Measurements from ENCODE around the gene EPB41L2.

EPB41L2 gene

GRCh38 chr6:131001111-131001736, 61.8 kb downstream of the EPB41L2 start:
- in situ Hi-C loops (cut with HindIII; ENCODE audit: low pct_ligation_motif_present, low sequenced_read_pairs): no loop called here
- H3K36me3 ChIP-seq (replicated peaks): no peaks in the 10 kb centered on the region
- H3K27ac ChIP-seq: no peak overlapping the region
- no peaks in the 10 kb centered on the region for H3K27me3 ChIP-seq (replicated peaks)
- TF ChIP-seq CTCF (IDR thresholded peaks at IDR 0.05; ENCODE audit: low read depth, low read length, missing control alignments): no peak
- no peak overlapping the region for H3K4me3 ChIP-seq (ENCODE audit: low read depth, low read length)
- DNase-seq: no peak

- Histone ChIP-seq H3K27me3 (replicated peaks) (no peaks in the 10 kb centered on the region), H3K4me3 (ENCODE audit: low read depth, low read length) (no peak overlapping the region), H3K27ac (no peak overlapping the region), H3K36me3 (replicated peaks) (no peaks in the 10 kb centered on the region)
- no peak for DNase-seq
- no peak for TF ChIP-seq CTCF (IDR thresholded peaks at IDR 0.05; ENCODE audit: low read depth, low read length, missing control alignments)
- in situ Hi-C loops (cut with HindIII; ENCODE audit: low pct_ligation_motif_present, low sequenced_read_pairs): no loop called here
These were observed 62.5 kb downstream of the EPB41L2 start for GRCh38 chr6:131000544-131000943.

GRCh38 chr6:130997061-130997753, 65.8 kb downstream of the EPB41L2 start:
- Histone ChIP-seq H3K27me3 (replicated peaks) (no peaks in the 10 kb centered on the region), H3K4me3 (ENCODE audit: low read depth, low read length) (no peak overlapping the region), H3K36me3 (replicated peaks) (no peaks in the 10 kb centered on the region), H3K27ac (no peak overlapping the region)
- DNase-seq: no peak
- no peak for TF ChIP-seq CTCF (IDR thresholded peaks at IDR 0.05; ENCODE audit: low read depth, low read length, missing control alignments)
- in situ Hi-C loops (cut with HindIII; ENCODE audit: low pct_ligation_motif_present, low sequenced_read_pairs): no loop called here

GRCh38 chr6:130996635-130997034, 66.4 kb downstream of the EPB41L2 start:
- in situ Hi-C loops (cut with HindIII; ENCODE audit: low pct_ligation_motif_present, low sequenced_read_pairs): no loop called here
- TF ChIP-seq CTCF (IDR thresholded peaks at IDR 0.05; ENCODE audit: low read depth, low read length, missing control alignments): no peak

GRCh38 chr6:130995783-130996447, 67.1 kb downstream of the EPB41L2 start:
- in situ Hi-C loops (cut with HindIII; ENCODE audit: low pct_ligation_motif_present, low sequenced_read_pairs): no loop called here
- Histone ChIP-seq H3K27ac (no peak overlapping the region), H3K36me3 (replicated peaks) (no peaks in the 10 kb centered on the region), H3K27me3 (replicated peaks) (no peaks in the 10 kb centered on the region), H3K4me3 (ENCODE audit: low read depth, low read length) (no peak overlapping the region)
- DNase-seq: no peak
- TF ChIP-seq CTCF (IDR thresholded peaks at IDR 0.05; ENCODE audit: low read depth, low read length, missing control alignments): no peak

More at GRCh38 chr6:130996635-130997034, 66.4 kb downstream of the EPB41L2 start:
- Histone ChIP-seq H3K36me3 (replicated peaks) (no peaks in the 10 kb centered on the region), H3K4me3 (ENCODE audit: low read depth, low read length) (no peak overlapping the region), H3K27ac (no peak overlapping the region), H3K27me3 (replicated peaks) (no peaks in the 10 kb centered on the region)
- DNase-seq: no peak

All from brain microvascular endothelial cell (primary cell).